RWPE1 (cell line): ENCODE data around the gene TUBGCP3.

Source experiments
- CTCF ChIA-PET: fragments of 350-600 bp; sonication (Branson Sonifier 250); formaldehyde crosslinking; extraction: SDS; loops from one replicate; lab custom pipeline; 2021; lab: Yijun Ruan, JAX
- POLR2A ChIA-PET: fragments of 400-600 bp; formaldehyde crosslinking; extraction: SDS; loops from one replicate; lab custom pipeline; 2020; ENCODE audit warnings: antibody characterized with exemption; ENCODE audit not compliant: low non-redundant PET; lab: Yijun Ruan, JAX
- DNase-seq: peaks from one replicate; pipeline ENCODE4 v3.0.0; 2012; ENCODE audit warnings: low spot score
- H3K27ac ChIP-seq: fragments of 450-650 bp; 2 replicates; pipeline ENCODE4 v1.5.1; 2017
- CTCF ChIP-seq: fragments of 450-650 bp; conservative IDR thresholded peaks from 2 replicates; pipeline ENCODE4 v1.5.1; 2017; ENCODE audit warnings: low read depth, mild to moderate bottlenecking

TUBGCP3 gene

DNA sequence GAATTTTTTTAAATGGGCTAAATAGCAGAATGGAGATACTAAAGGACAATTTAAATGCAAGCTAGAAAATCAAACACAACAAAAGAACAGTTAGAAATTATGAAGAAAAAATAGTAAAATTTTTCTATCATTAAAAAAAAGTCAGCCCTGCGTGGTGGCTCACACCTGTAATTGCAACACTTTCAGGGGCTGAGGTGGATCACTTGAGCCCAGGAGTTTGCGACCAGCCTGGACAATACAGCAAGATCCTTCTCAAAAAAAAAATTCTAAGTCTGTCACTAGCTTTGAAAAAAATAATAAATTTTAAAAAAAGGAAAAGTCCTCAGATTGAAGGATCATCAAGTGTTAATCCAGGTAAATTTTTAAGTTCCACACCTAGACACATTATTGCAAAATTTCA, 7.7 kb downstream of the TUBGCP3 start:
- no peak overlapping the region for H3K27ac ChIP-seq
- DNase-seq: no peak
- POLR2A ChIA-PET: no interaction called here
- CTCF ChIA-PET: no interaction called here
- TF ChIP-seq CTCF: no peak

GRCh38 chr13:112579310-112579843, 8.6 kb downstream of the TUBGCP3 start:
- ChIA-PET CTCF (interaction anchor here (0.6 to 0.8 kb wide), 2 partner anchors 13 to 77 kb away, joined by 3 read pairs; no protein-coding TSS in a partner anchor), POLR2A (no interaction called here)
- no peak for TF ChIP-seq CTCF
- DNase-seq: no peak
- H3K27ac ChIP-seq: no peak overlapping the region

GRCh38 chr13:112576768-112577167, 11.2 kb downstream of the TUBGCP3 start:
- ChIA-PET POLR2A (no interaction called here), CTCF (interaction anchor here (0.7 kb wide), 1 partner anchor 9 kb away, joined by 3 read pairs; no protein-coding TSS in a partner anchor)
- TF ChIP-seq CTCF: no peak
- no peak for DNase-seq
- no peak overlapping the region for H3K27ac ChIP-seq

DNA sequence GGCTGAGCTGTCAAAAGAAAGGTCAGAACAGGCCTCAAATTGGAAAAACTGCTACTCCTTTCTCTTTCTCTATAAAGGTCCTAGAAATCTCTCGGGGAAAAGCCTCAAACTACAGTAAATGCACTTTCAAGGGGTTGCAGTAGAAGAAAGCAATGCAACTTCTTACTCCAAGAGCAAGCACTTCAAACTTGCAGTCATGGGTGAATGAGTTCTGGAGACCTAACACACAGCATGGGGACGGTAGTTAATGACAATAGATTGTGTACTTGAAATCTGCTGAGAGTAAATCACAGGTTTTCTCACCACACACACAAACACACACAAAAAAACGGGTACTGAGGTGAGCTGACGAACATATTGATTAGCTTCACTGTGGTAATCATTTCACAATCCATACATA, 11.8 kb downstream of the TUBGCP3 start:
- ChIA-PET POLR2A (no interaction called here), CTCF (no interaction called here)
- TF ChIP-seq CTCF: no peak
- no peak for DNase-seq
- H3K27ac ChIP-seq: no peak overlapping the region

GRCh38 chr13:112575675-112576074, 12.3 kb downstream of the TUBGCP3 start:
- H3K27ac ChIP-seq: no peak overlapping the region
- no peak for TF ChIP-seq CTCF
- no peak for DNase-seq
- ChIA-PET POLR2A (no interaction called here), CTCF (interaction anchor here (0.6 kb wide), 1 partner anchor 352 kb away, joined by 3 read pairs; no protein-coding TSS in a partner anchor)

GRCh38 chr13:112574834-112575613, 12.9 kb downstream of the TUBGCP3 start:
- CTCF ChIA-PET: interaction anchor here (0.6 kb wide), 1 partner anchor 352 kb away, joined by 3 read pairs; no protein-coding TSS in a partner anchor
- no peak for DNase-seq
- no peak overlapping the region for H3K27ac ChIP-seq
- TF ChIP-seq CTCF: no peak
- POLR2A ChIA-PET: no interaction called here
